Memory B cell (primary cell): ENCODE measurements around the gene RTN4RL1.

ENCODE experiments used
- ATAC-seq: fragments of 150-1000 bp; cut with Tn5 transposase; 2 replicates; pipeline ENCODE4 v1.10.0; 2021; ENCODE audit warnings: low read depth, mild to moderate bottlenecking, moderate library complexity
- DNase-seq, 2 donors: peaks; one replicate each; pipeline ENCODE4 v3.0.0; 2022; ENCODE audit warnings: low spot score in 2 of 2
- H3K27ac Mint-ChIP-seq: one replicate; pipeline ENCODE4 v1.8.0; 2022; ENCODE audit warnings: mild to moderate bottlenecking, moderate library complexity, mixed read lengths
- H3K27me3 Mint-ChIP-seq: one replicate; pipeline ENCODE4 v1.8.0; 2022; ENCODE audit warnings: mixed read lengths
- H3K36me3 Mint-ChIP-seq: one replicate; pipeline ENCODE4 v1.8.0; 2022; ENCODE audit warnings: mild to moderate bottlenecking, mixed read lengths
- H3K4me1 Mint-ChIP-seq: one replicate; pipeline ENCODE4 v1.8.0; 2022; ENCODE audit warnings: mixed read lengths
- H3K4me3 Mint-ChIP-seq: one replicate; pipeline ENCODE4 v1.8.0; 2022; ENCODE audit warnings: mild to moderate bottlenecking, moderate library complexity, mixed read lengths
- H3K9me3 Mint-ChIP-seq: one replicate; pipeline ENCODE4 v1.8.0; 2022; ENCODE audit warnings: mixed read lengths

RTN4RL1 gene

GRCh38 chr17:1909985-1910384, 115.1 kb downstream of the RTN4RL1 start:
- Mint-ChIP-seq H3K4me1 (peaks cover 14% of the 10 kb centered on the region), H3K27me3 (peaks cover 28% of the 10 kb centered on the region), H3K4me3 (no peak overlapping the region), H3K27ac (no peak overlapping the region), H3K36me3 (no peaks in the 10 kb centered on the region), H3K9me3 (no peaks in the 10 kb centered on the region)
- DNase-seq (no peak), ATAC-seq (no peak)

- Mint-ChIP-seq H3K27me3 (peaks cover 24% of the 10 kb centered on the region), H3K36me3 (no peaks in the 10 kb centered on the region), H3K4me3 (peak overlapping the region; percentile 57), H3K9me3 (no peaks in the 10 kb centered on the region), H3K4me1 (peaks cover 19% of the 10 kb centered on the region), H3K27ac (no peak overlapping the region)
- DNase-seq (no peak), ATAC-seq (peak; percentile 48)
Observed at GRCh38 chr17:1908699-1909309, 116.3 kb downstream of the RTN4RL1 start.

GRCh38 chr17:1907909-1908698, 117.0 kb downstream of the RTN4RL1 start:
- H3K27me3 Mint-ChIP-seq, result peaks cover 22% of the 10 kb centered on the region
- no peaks in the 10 kb centered on the region for H3K9me3 Mint-ChIP-seq
- ATAC-seq (peak; percentile 70), DNase-seq (peak; percentile 16 to 31)
- H3K36me3 Mint-ChIP-seq, result no peaks in the 10 kb centered on the region
- peaks cover 21% of the 10 kb centered on the region for H3K4me1 Mint-ChIP-seq
- H3K27ac Mint-ChIP-seq, result no peak overlapping the region
- peak overlapping the region; percentile 57 for H3K4me3 Mint-ChIP-seq

- Mint-ChIP-seq H3K27ac (no peak overlapping the region), H3K27me3 (peaks cover 18% of the 10 kb centered on the region), H3K9me3 (no peaks in the 10 kb centered on the region), H3K4me1 (peaks cover 21% of the 10 kb centered on the region), H3K4me3 (peak overlapping the region; percentile 41), H3K36me3 (no peaks in the 10 kb centered on the region)
- ATAC-seq, result no peak
- DNase-seq, result no peak
Observed at GRCh38 chr17:1907216-1907631, 117.9 kb downstream of the RTN4RL1 start.

GRCh38 chr17:1906662-1907101, 118.5 kb downstream of the RTN4RL1 start:
- Mint-ChIP-seq H3K27me3 (peaks cover 18% of the 10 kb centered on the region), H3K4me1 (peaks cover 21% of the 10 kb centered on the region), H3K9me3 (no peaks in the 10 kb centered on the region), H3K4me3 (no peak overlapping the region), H3K36me3 (no peaks in the 10 kb centered on the region), H3K27ac (no peak overlapping the region)
- ATAC-seq (no peak), DNase-seq (no peak)

- H3K27ac Mint-ChIP-seq, result no peak overlapping the region
- ATAC-seq (no peak), DNase-seq (no peak)
- peaks cover 15% of the 10 kb centered on the region for H3K27me3 Mint-ChIP-seq
- H3K36me3 Mint-ChIP-seq, result no peaks in the 10 kb centered on the region
- H3K9me3 Mint-ChIP-seq, result no peaks in the 10 kb centered on the region
- peaks cover 21% of the 10 kb centered on the region for H3K4me1 Mint-ChIP-seq
- peak overlapping the region; percentile 33 for H3K4me3 Mint-ChIP-seq
Observed at GRCh38 chr17:1905190-1905913, 119.8 kb downstream of the RTN4RL1 start.

GRCh38 chr17:1904273-1905182, 120.6 kb downstream of the RTN4RL1 start:
- ATAC-seq (peak; percentile 49), DNase-seq (no peak)
- Mint-ChIP-seq H3K4me3 (peak overlapping the region; percentile 33), H3K36me3 (no peaks in the 10 kb centered on the region), H3K4me1 (peaks cover 21% of the 10 kb centered on the region), H3K27me3 (peaks cover 11% of the 10 kb centered on the region), H3K27ac (no peak overlapping the region), H3K9me3 (no peaks in the 10 kb centered on the region)

- peaks cover 2% of the 10 kb centered on the region for H3K4me1 Mint-ChIP-seq
- no peaks in the 10 kb centered on the region for H3K27me3 Mint-ChIP-seq
- DNase-seq, result no peak
- no peak overlapping the region for H3K27ac Mint-ChIP-seq
- peaks cover 11% of the 10 kb centered on the region for H3K36me3 Mint-ChIP-seq
- no peaks in the 10 kb centered on the region for H3K9me3 Mint-ChIP-seq
- H3K4me3 Mint-ChIP-seq, result no peak overlapping the region
- no peak for ATAC-seq
Observed at GRCh38 chr17:1899403-1900000, 125.6 kb downstream of the RTN4RL1 start.

GRCh38 chr17:1898872-1899271, 126.3 kb downstream of the RTN4RL1 start:
- Mint-ChIP-seq H3K27me3 (no peaks in the 10 kb centered on the region), H3K4me3 (no peak overlapping the region), H3K4me1 (peaks cover 2% of the 10 kb centered on the region), H3K9me3 (no peaks in the 10 kb centered on the region), H3K36me3 (peaks cover 14% of the 10 kb centered on the region), H3K27ac (no peak overlapping the region)
- no peak for ATAC-seq
- no peak for DNase-seq

GRCh38 chr17:1898332-1898731, 126.8 kb downstream of the RTN4RL1 start:
- peaks cover 16% of the 10 kb centered on the region for H3K36me3 Mint-ChIP-seq
- no peak overlapping the region for H3K4me3 Mint-ChIP-seq
- H3K9me3 Mint-ChIP-seq, result no peaks in the 10 kb centered on the region
- H3K27ac Mint-ChIP-seq, result no peak overlapping the region
- no peak for ATAC-seq
- peaks cover under 1% of the 10 kb centered on the region for H3K4me1 Mint-ChIP-seq
- DNase-seq, result no peak
- H3K27me3 Mint-ChIP-seq, result no peaks in the 10 kb centered on the region

- DNase-seq (no peak), ATAC-seq (no peak)
- Mint-ChIP-seq H3K9me3 (no peaks in the 10 kb centered on the region), H3K4me1 (no peaks in the 10 kb centered on the region), H3K4me3 (no peak overlapping the region), H3K27ac (no peak overlapping the region), H3K36me3 (peaks cover 18% of the 10 kb centered on the region), H3K27me3 (no peaks in the 10 kb centered on the region)
Observed at GRCh38 chr17:1897105-1897656, 128.0 kb downstream of the RTN4RL1 start.

GRCh38 chr17:1896243-1897104, 128.7 kb downstream of the RTN4RL1 start:
- Mint-ChIP-seq H3K27ac (no peak overlapping the region), H3K36me3 (peaks cover 20% of the 10 kb centered on the region), H3K4me3 (no peak overlapping the region), H3K9me3 (no peaks in the 10 kb centered on the region), H3K4me1 (no peaks in the 10 kb centered on the region), H3K27me3 (no peaks in the 10 kb centered on the region)
- no peak for DNase-seq
- ATAC-seq, result no peak
